ENCODE measurements around the gene DTX2. TPM values are rescaled to one million over a fixed set of nuclear protein-coding genes. Genes with fewer than 3 reads are reported as not detected.
A peak's percentile ranks its signal among the peaks of the same experiment; 100 is the strongest.
"Not testable (repeated sequence)": the region's sequence is repeated elsewhere in the genome, so short reads cannot be mapped to it uniquely, and the experiment has no call there.

The DTX2 gene
- total and polyA plus RNA-seq, 7 donors = 11.1 to 71.9 (median 23.4) TPM

GRCh38 chr7:76485822-76486610 lies 24.5 kb downstream of the DTX2 start:
- H3K9me3 ChIP-seq; H3K27me3 ChIP-seq; H3K4me1 ChIP-seq; H3K27ac ChIP-seq; H3K4me3 ChIP-seq; intact Hi-C loops (cut with DNase I): not testable (repeated sequence)
- peaks cover 0 to 23% (median 0%) of the 10 kb centered on the region in 4 donors for H3K36me3 ChIP-seq
- 67 to 72% methylated on average over 5 to 6 of the region's 20 CpGs for WGBS, 2 donors
- DNase-seq = peak; percentile 25

- WGBS, 2 donors = 46 to 66% methylated on average over 2 of the region's 5 CpGs
- H3K4me3 ChIP-seq; H3K27me3 ChIP-seq; H3K4me1 ChIP-seq; intact Hi-C loops (cut with DNase I); H3K9me3 ChIP-seq; DNase-seq; H3K27ac ChIP-seq: not testable (repeated sequence)
- H3K36me3 ChIP-seq = peaks cover 0 to 21% (median 0%) of the 10 kb centered on the region in 4 donors
Measured at GRCh38 chr7:76486618-76487017, 25.1 kb downstream of the DTX2 start.

DNA sequence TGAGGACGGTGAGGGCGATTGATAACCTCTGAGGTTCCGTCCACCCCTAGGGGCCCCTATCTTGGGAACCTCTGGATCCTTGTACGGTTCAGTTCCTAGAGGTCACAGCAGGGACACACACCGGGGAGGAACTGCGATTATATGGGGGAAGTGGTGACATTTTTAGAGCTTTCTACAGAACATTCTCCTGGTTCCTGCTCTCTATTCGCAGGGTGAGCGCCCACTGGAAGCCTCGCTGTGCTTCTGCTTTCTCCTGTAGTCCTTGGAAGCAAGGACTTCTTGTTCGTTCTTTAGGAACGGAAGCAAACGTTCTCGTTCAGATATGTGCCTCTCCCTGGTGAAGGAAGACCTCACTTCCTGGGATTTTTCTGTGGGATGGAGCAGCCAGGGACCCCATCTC lies 26.5 kb downstream of the DTX2 start:
- 80 to 82% methylated on average over 7 to 8 of the region's 13 CpGs for WGBS, 2 donors
- H3K27ac ChIP-seq; intact Hi-C loops (cut with DNase I); H3K4me3 ChIP-seq; H3K4me1 ChIP-seq; H3K27me3 ChIP-seq; H3K9me3 ChIP-seq: not testable (repeated sequence)
- peaks cover 0 to 12% (median 0%) of the 10 kb centered on the region in 4 donors for H3K36me3 ChIP-seq
- DNase-seq = peak; percentile 36

DNA sequence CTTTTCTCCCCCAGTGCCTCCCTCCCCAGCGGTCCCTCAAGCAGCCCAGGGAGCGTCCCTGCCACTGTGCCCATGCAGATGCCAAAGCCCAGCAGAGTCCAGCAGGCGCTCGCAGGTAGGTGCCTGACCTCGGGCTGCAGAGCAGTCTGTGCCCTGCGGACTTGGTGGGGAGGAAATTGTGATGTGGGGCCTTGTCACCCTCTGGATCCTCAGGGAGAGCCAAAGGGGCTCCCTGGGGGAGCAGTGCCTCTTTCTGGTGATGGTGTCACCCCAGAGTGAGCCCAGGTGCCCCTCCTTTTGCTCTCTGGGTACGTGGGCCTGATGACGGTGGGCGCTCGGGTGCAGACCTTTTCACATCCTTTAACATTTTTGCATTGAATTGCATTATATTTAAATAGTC lies 30.6 kb downstream of the DTX2 start:
- H3K27me3 ChIP-seq; intact Hi-C loops (cut with DNase I); H3K4me1 ChIP-seq; H3K36me3 ChIP-seq; H3K9me3 ChIP-seq; H3K4me3 ChIP-seq; H3K27ac ChIP-seq: not testable (repeated sequence)
- WGBS, 2 donors = 91 to 96% methylated on average over 5 of the region's 10 CpGs
- DNase-seq = peak; percentile 13

DNA sequence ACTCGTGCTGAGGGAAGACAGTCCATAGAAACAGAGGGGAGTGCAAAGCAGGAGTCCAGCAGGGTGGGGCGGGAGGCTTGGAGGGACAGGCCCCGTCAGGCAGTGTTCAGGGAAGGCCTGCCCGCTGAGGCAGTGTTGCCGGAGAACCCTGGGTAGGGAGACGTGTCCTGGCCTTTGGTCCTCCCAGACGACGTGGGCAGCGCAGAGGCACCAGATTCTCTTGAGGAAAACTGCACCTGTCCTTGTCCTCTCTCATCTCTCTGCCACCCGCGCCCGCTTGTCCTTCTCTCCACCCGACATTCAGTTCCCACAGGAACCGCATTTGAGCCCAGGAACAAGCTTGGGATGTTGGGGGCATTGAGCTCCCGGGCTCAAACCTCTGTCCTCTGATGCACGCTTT lies 34.2 kb downstream of the DTX2 start:
- WGBS, 2 donors = 90 to 93% methylated on average over 16 of the region's 16 CpGs
- intact Hi-C loops (cut with DNase I); H3K27me3 ChIP-seq; H3K27ac ChIP-seq; H3K4me3 ChIP-seq; H3K4me1 ChIP-seq; H3K36me3 ChIP-seq; H3K9me3 ChIP-seq: not testable (repeated sequence)
- peak; percentile 27 for DNase-seq

GRCh38 chr7:76497918-76498582 lies 36.5 kb downstream of the DTX2 start:
- DNase-seq = not testable (repeated sequence)
- 83 to 94% methylated on average over 14 to 15 of the region's 27 CpGs for WGBS, 2 donors

GRCh38 chr7:76498583-76499200 lies 37.2 kb downstream of the DTX2 start:
- H3K36me3 ChIP-seq; intact Hi-C loops (cut with DNase I); H3K4me3 ChIP-seq; H3K27ac ChIP-seq; DNase-seq; H3K9me3 ChIP-seq; H3K27me3 ChIP-seq; H3K4me1 ChIP-seq: not testable (repeated sequence)
- WGBS, 2 donors = 92 to 94% methylated on average over 7 of the region's 10 CpGs

More at GRCh38 chr7:76497918-76498582, 36.5 kb downstream of the DTX2 start:
- H3K4me3 ChIP-seq; H3K9me3 ChIP-seq; H3K27ac ChIP-seq; H3K27me3 ChIP-seq; H3K4me1 ChIP-seq; H3K36me3 ChIP-seq; intact Hi-C loops (cut with DNase I): not testable (repeated sequence)

- H3K27ac ChIP-seq; H3K9me3 ChIP-seq; intact Hi-C loops (cut with DNase I); H3K27me3 ChIP-seq; H3K4me3 ChIP-seq; DNase-seq; H3K4me1 ChIP-seq; H3K36me3 ChIP-seq: not testable (repeated sequence)
- 77 to 82% methylated on average over 15 to 17 of the region's 28 CpGs for WGBS, 2 donors
Measured at GRCh38 chr7:76499201-76499923, 37.9 kb downstream of the DTX2 start.

DNA sequence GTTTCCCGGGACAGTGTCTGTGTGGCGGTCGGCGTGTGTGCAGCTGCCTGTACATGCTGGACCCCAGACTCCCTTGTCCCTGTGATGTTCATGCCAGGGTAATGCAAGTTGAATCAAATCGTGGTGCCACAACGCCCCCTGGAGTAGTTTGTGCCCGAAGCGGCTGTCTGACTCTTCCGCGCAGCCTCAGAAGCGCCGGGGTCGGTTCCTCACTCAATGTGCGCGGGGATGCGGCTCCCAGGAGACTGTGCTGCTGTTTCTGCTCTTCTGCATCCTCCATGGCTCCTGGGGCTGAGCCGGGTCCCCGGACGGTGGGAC lies 38.4 kb downstream of the DTX2 start:
- H3K36me3 ChIP-seq = peaks cover 0 to 13% (median 2%) of the 10 kb centered on the region in 4 donors
- not testable (repeated sequence) for H3K27ac ChIP-seq, H3K4me3 ChIP-seq, H3K9me3 ChIP-seq, H3K27me3 ChIP-seq, H3K4me1 ChIP-seq
- WGBS, 2 donors = 49 to 86% methylated on average over 8 of the region's 19 CpGs
- peak; percentile 2 for DNase-seq
- intact Hi-C loops (cut with DNase I) = loop anchor here (10.0 kb wide), 1 partner anchor 495 kb away; no protein-coding TSS in a partner anchor

DNA sequence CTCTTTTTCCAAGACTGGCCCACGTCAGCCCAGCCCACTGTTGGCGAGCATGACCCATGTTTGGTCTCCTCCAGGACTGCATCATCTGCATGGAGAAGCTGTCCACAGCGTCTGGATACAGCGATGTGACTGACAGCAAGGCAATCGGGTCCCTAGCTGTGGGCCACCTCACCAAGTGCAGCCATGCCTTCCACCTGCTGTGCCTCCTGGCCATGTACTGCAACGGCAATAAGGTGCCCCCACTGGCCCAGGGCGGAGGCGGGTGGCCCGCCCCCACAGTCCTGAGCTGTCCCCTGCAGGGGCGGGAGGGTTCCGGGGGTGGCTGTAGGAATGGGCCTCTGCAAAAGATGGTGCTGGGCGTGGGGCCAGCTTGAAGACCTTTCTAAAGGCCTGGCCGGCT lies 40.7 kb downstream of the DTX2 start:
- H3K27me3 ChIP-seq, H3K27ac ChIP-seq, H3K4me3 ChIP-seq, H3K4me1 ChIP-seq, H3K9me3 ChIP-seq: not testable (repeated sequence)
- H3K36me3 ChIP-seq = peaks cover 0 to 27% (median 9%) of the 10 kb centered on the region in 4 donors
- peak; percentile 38 for DNase-seq
- intact Hi-C loops (cut with DNase I) = loop anchor here (10.0 kb wide), 1 partner anchor 493 kb away; no protein-coding TSS in a partner anchor
- 81 to 86% methylated on average over 13 of the region's 13 CpGs for WGBS, 2 donors

- not testable (repeated sequence) for H3K4me1 ChIP-seq, H3K9me3 ChIP-seq, H3K27me3 ChIP-seq, H3K4me3 ChIP-seq, H3K27ac ChIP-seq
- DNase-seq = peak; percentile 40
- peaks cover 0 to 27% (median 9%) of the 10 kb centered on the region in 4 donors for H3K36me3 ChIP-seq
- intact Hi-C loops (cut with DNase I) = loop anchor here (10.0 kb wide), 1 partner anchor 492 kb away; no protein-coding TSS in a partner anchor
- WGBS, 2 donors = 91 to 93% methylated on average over 16 of the region's 16 CpGs
Measured at GRCh38 chr7:76502836-76503235, 41.3 kb downstream of the DTX2 start.

- H3K27ac ChIP-seq, H3K9me3 ChIP-seq, H3K4me3 ChIP-seq, H3K27me3 ChIP-seq, H3K4me1 ChIP-seq: not testable (repeated sequence)
- DNase-seq = peak; percentile 45
- H3K36me3 ChIP-seq = peaks cover 0 to 27% (median 9%) of the 10 kb centered on the region in 4 donors
- WGBS, 2 donors = 94 to 96% methylated on average over 12 of the region's 12 CpGs
- intact Hi-C loops (cut with DNase I) = loop anchor here (10.0 kb wide), 1 partner anchor 492 kb away; no protein-coding TSS in a partner anchor
Measured at GRCh38 chr7:76503244-76503643, 41.7 kb downstream of the DTX2 start.

Data from sigmoid colon (tissue), 7 donors.